Ecto neural progenitor cell (in vitro differentiated cells): ENCODE measurements around the gene PICK1.

Experiments
- DNase-seq: peaks from one replicate; pipeline ENCODE4 v3.0.0-alpha.2; 2018; ENCODE audit warnings: low spot score

The PICK1 gene

GRCh38 chr22:38049812-38050619, 7.2 kb upstream of the PICK1 start:
- DNase-seq = no peak

- no peak for DNase-seq
Measured at GRCh38 chr22:38050720-38051119, 6.5 kb upstream of the PICK1 start.

GRCh38 chr22:38051261-38051660, 5.9 kb upstream of the PICK1 start:
- no peak for DNase-seq

- peak; percentile 92 for DNase-seq
Measured at GRCh38 chr22:38051900-38052862, 5.0 kb upstream of the PICK1 start.

- no peak for DNase-seq
Measured at GRCh38 chr22:38062791-38063190, 5.6 kb downstream of the PICK1 start.

- no peak for DNase-seq
Measured at GRCh38 chr22:38065539-38065938, 8.3 kb downstream of the PICK1 start.

- DNase-seq = no peak
Measured at GRCh38 chr22:38066381-38067027, 9.3 kb downstream of the PICK1 start.

GRCh38 chr22:38067028-38067415, 9.8 kb downstream of the PICK1 start:
- DNase-seq = no peak

- DNase-seq = no peak
Measured at GRCh38 chr22:38067761-38068360, 10.7 kb downstream of the PICK1 start.

GRCh38 chr22:38068641-38069371, 11.6 kb downstream of the PICK1 start:
- DNase-seq = no peak

- DNase-seq = peak; percentile 63
Measured at GRCh38 chr22:38069372-38070249, 12.4 kb downstream of the PICK1 start.

- peak; percentile 42 for DNase-seq
Measured at GRCh38 chr22:38070250-38070921, 13.2 kb downstream of the PICK1 start.

- DNase-seq = no peak
Measured at GRCh38 chr22:38071421-38072321, 14.5 kb downstream of the PICK1 start.

GRCh38 chr22:38072322-38073149, 15.3 kb downstream of the PICK1 start:
- no peak for DNase-seq

GRCh38 chr22:38073150-38074130, 16.2 kb downstream of the PICK1 start:
- no peak for DNase-seq
